Ishikawa (cell line): ENCODE results near the gene EPS8.

Experiments used
- CEBPB ChIP-seq: IDR thresholded peaks from 2 replicates; pipeline ENCODE4 v1.6.1; 2012
- CREB1 ChIP-seq: IDR thresholded peaks from 2 replicates; pipeline ENCODE4 v1.6.1; 2012; ENCODE audit warnings: low read depth
- EGR1 ChIP-seq: IDR thresholded peaks from 2 replicates; pipeline ENCODE4 v1.6.1; 2012
- EP300 ChIP-seq: IDR thresholded peaks from 2 replicates; pipeline ENCODE4 v1.6.1; 2012; ENCODE audit warnings: borderline replicate concordance
- FOXM1 ChIP-seq: IDR thresholded peaks from 2 replicates; pipeline ENCODE4 v1.6.1; 2012; ENCODE audit warnings: low read depth, borderline replicate concordance
- MAX ChIP-seq: IDR thresholded peaks from 2 replicates; pipeline ENCODE4 v1.6.1; 2012
- NFIC ChIP-seq: IDR thresholded peaks from 2 replicates; pipeline ENCODE4 v1.6.1; 2012
- RAD21 ChIP-seq: IDR thresholded peaks from 2 replicates; pipeline ENCODE4 v1.6.1; 2012; ENCODE audit warnings: low read depth
- REST ChIP-seq: IDR thresholded peaks from 2 replicates; pipeline ENCODE4 v1.6.1; 2012; ENCODE audit warnings: low read depth, mild to moderate bottlenecking
- TAF1 ChIP-seq: IDR thresholded peaks from 2 replicates; pipeline ENCODE4 v1.6.1; 2012; ENCODE audit warnings: low read depth, mild to moderate bottlenecking
- TCF12 ChIP-seq: IDR thresholded peaks from 2 replicates; pipeline ENCODE4 v1.6.1; 2012; ENCODE audit warnings: low read depth
- TEAD4 ChIP-seq: IDR thresholded peaks from 2 replicates; pipeline ENCODE4 v1.6.1; 2012
- USF1 ChIP-seq: IDR thresholded peaks from 2 replicates; pipeline ENCODE4 v1.6.1; 2012
- YY1 ChIP-seq: IDR thresholded peaks from 2 replicates; pipeline ENCODE4 v1.6.1; 2012; ENCODE audit warnings: low read depth
- ZBTB7A ChIP-seq: IDR thresholded peaks from 2 replicates; pipeline ENCODE4 v1.6.1; 2012; ENCODE audit warnings: low read depth

EPS8 gene

GRCh38 chr12:15712160-15712559 is 77.0 kb downstream of the EPS8 start:
- TF ChIP-seq CEBPB (no peak), YY1 (no peak), ZBTB7A (no peak), TCF12 (no peak), NFIC (no peak)

- TF ChIP-seq ZBTB7A (no peak), TAF1 (no peak)
These were observed 78.2 kb downstream of the EPS8 start for GRCh38 chr12:15710860-15711510.

GRCh38 chr12:15709551-15709950 is 79.6 kb downstream of the EPS8 start:
- no peak for TF ChIP-seq CREB1

- no peak for TF ChIP-seq TAF1
- TF ChIP-seq TCF12, result no peak
- no peak for TF ChIP-seq CEBPB
- TF ChIP-seq MAX, result no peak
- TF ChIP-seq EGR1, result no peak
- TF ChIP-seq YY1, result no peak
These were observed 80.7 kb downstream of the EPS8 start for GRCh38 chr12:15708396-15709076.

- TF ChIP-seq NFIC (no peak), TCF12 (no peak), REST (no peak), FOXM1 (no peak), CEBPB (no peak), TAF1 (no peak), USF1 (no peak)
These were observed 81.5 kb downstream of the EPS8 start for GRCh38 chr12:15707516-15708199.

- TF ChIP-seq TEAD4 (no peak), CREB1 (no peak), TCF12 (no peak), MAX (no peak), EGR1 (no peak), NFIC (no peak), USF1 (no peak), YY1 (no peak), FOXM1 (no peak), RAD21 (no peak), EP300 (no peak), CEBPB (no peak), ZBTB7A (no peak), REST (no peak), TAF1 (no peak)
These were observed 83.0 kb downstream of the EPS8 start for GRCh38 chr12:15706010-15706676.
